Osteoblast (primary cell): Measurements from ENCODE around the gene H2AZ1. TPM values are rescaled to one million over a fixed set of nuclear protein-coding genes. Genes with fewer than 3 reads are reported as not detected.

ENCODE experiments used
- DNase-seq: peaks from one replicate; pipeline ENCODE4 v3.0.0; 2011; ENCODE audit warnings: low spot score, mixed read lengths; ENCODE audit not compliant: insufficient read length; ENCODE audit errors: missing footprints
- H2AFZ ChIP-seq: 2 replicates; pipeline ENCODE4 v1.6.0; 2011; ENCODE audit warnings: mild to moderate bottlenecking, low read length
- H3K27ac ChIP-seq: 2 replicates; pipeline ENCODE4 v1.5.1; 2011; ENCODE audit warnings: mild to moderate bottlenecking, low read depth, low read length, moderate library complexity
- H3K27me3 ChIP-seq: 2 replicates; pipeline ENCODE4 v1.6.0; 2012; ENCODE audit warnings: mild to moderate bottlenecking, control low read depth, inconsistent platforms, low read length, moderate library complexity; ENCODE audit not compliant: insufficient read depth
- H3K36me3 ChIP-seq: 2 replicates; pipeline ENCODE4 v1.5.1; 2011; ENCODE audit warnings: mild to moderate bottlenecking, low read length, control low read depth, moderate library complexity; ENCODE audit not compliant: insufficient read depth
- H3K4me1 ChIP-seq: 2 replicates; pipeline ENCODE4 v1.5.1; 2011; ENCODE audit warnings: mild to moderate bottlenecking, low read length, control low read depth, moderate library complexity; ENCODE audit not compliant: insufficient read depth
- H3K4me2 ChIP-seq: 2 replicates; pipeline ENCODE4 v1.6.0; 2011; ENCODE audit warnings: mild to moderate bottlenecking, low read length; ENCODE audit not compliant: insufficient read depth
- H3K4me3 ChIP-seq: fragments of 200-600 bp; sonication (generic); 3 replicates; pipeline ENCODE4 v1.5.1; 2012; ENCODE audit warnings: mild to moderate bottlenecking, low read length, inconsistent platforms; ENCODE audit not compliant: insufficient read depth
- H3K79me2 ChIP-seq: 2 replicates; pipeline ENCODE4 v1.6.0; 2012; ENCODE audit warnings: mild to moderate bottlenecking, low read length, control low read depth, inconsistent platforms; ENCODE audit not compliant: insufficient read depth
- H3K9me3 ChIP-seq: 2 replicates; pipeline ENCODE4 v1.5.1; 2011; ENCODE audit warnings: low read depth, low read length, control low read depth
- H4K20me1 ChIP-seq: 2 replicates; pipeline ENCODE4 v1.6.0; 2012; ENCODE audit warnings: mild to moderate bottlenecking, low read length, control low read depth; ENCODE audit not compliant: insufficient read depth
- CTCF ChIP-seq: IDR thresholded peaks from 2 replicates; pipeline ENCODE4 v1.5.1; 2011; ENCODE audit warnings: mild to moderate bottlenecking, low read depth, low read length, moderate library complexity; ENCODE audit errors: extremely low read depth
- total RNA-seq: library from RNA; depleted of rRNA; stranded (reverse); fragments of >200 nt; gene quantifications from 2 replicates; pipeline ENCODE4 v1.2.3, GENCODE V29; 2012

H2AZ1 gene
- total RNA-seq, 1 donor: 94.8 TPM

- no peak overlapping the region for H3K27ac ChIP-seq
- TF ChIP-seq CTCF: no peak
- DNase-seq: no peak
- no peaks in the 10 kb centered on the region for H3K36me3 ChIP-seq
- H2AFZ ChIP-seq: no peak overlapping the region
- H3K27me3 ChIP-seq: no peaks in the 10 kb centered on the region
- H3K4me2 ChIP-seq: no peak overlapping the region
- no peak overlapping the region for H3K4me3 ChIP-seq
- H3K79me2 ChIP-seq: no peaks in the 10 kb centered on the region
- peaks cover 11% of the 10 kb centered on the region for H3K4me1 ChIP-seq
- no peaks in the 10 kb centered on the region for H3K9me3 ChIP-seq
- no peaks in the 10 kb centered on the region for H4K20me1 ChIP-seq
These were observed 21.5 kb upstream of the H2AZ1 start for GRCh38 chr4:99971453-99972111.

- Histone ChIP-seq H3K9me3 (no peaks in the 10 kb centered on the region), H3K27me3 (no peaks in the 10 kb centered on the region), H3K4me1 (peaks cover 11% of the 10 kb centered on the region), H3K79me2 (no peaks in the 10 kb centered on the region), H3K4me3 (no peak overlapping the region), H4K20me1 (no peaks in the 10 kb centered on the region), H3K27ac (peak overlapping the region; percentile 45), H2AFZ (peak overlapping the region; percentile 76), H3K36me3 (no peaks in the 10 kb centered on the region), H3K4me2 (peak overlapping the region; percentile 68)
- no peak for TF ChIP-seq CTCF
- peak; percentile 86 for DNase-seq
These were observed 18.3 kb upstream of the H2AZ1 start for GRCh38 chr4:99968330-99968729.

- Histone ChIP-seq H4K20me1 (no peaks in the 10 kb centered on the region), H3K27ac (no peak overlapping the region), H3K4me1 (peaks cover 11% of the 10 kb centered on the region), H3K4me2 (no peak overlapping the region), H3K4me3 (no peak overlapping the region), H3K79me2 (no peaks in the 10 kb centered on the region), H3K36me3 (no peaks in the 10 kb centered on the region), H2AFZ (no peak overlapping the region), H3K9me3 (no peaks in the 10 kb centered on the region), H3K27me3 (no peaks in the 10 kb centered on the region)
- DNase-seq: no peak
- TF ChIP-seq CTCF: no peak
These were observed 16.6 kb upstream of the H2AZ1 start for GRCh38 chr4:99966692-99967091.

GRCh38 chr4:99965674-99966350 lies 15.7 kb upstream of the H2AZ1 start:
- Histone ChIP-seq H3K4me1 (peaks cover 14% of the 10 kb centered on the region), H2AFZ (peak overlapping the region; percentile 23)

More at GRCh38 chr4:99965674-99966350, 15.7 kb upstream of the H2AZ1 start:
- Histone ChIP-seq H3K4me2 (peak overlapping the region; percentile 47), H3K36me3 (no peaks in the 10 kb centered on the region), H3K27me3 (no peaks in the 10 kb centered on the region), H3K27ac (no peak overlapping the region), H3K4me3 (no peak overlapping the region), H3K9me3 (no peaks in the 10 kb centered on the region), H3K79me2 (no peaks in the 10 kb centered on the region), H4K20me1 (no peaks in the 10 kb centered on the region)
- DNase-seq: no peak
- no peak for TF ChIP-seq CTCF
